Measurements from ENCODE around the gene TDRD3. TPM values are rescaled to one million over a fixed set of nuclear protein-coding genes. Genes with fewer than 3 reads are reported as not detected.

Gene TDRD3
- polyA plus RNA-seq, 1 of the 3 experiments (the other 2 are of a cell fraction): 3.8 TPM

- no peaks in the 10 kb centered on the region; a peak in 1 of 4 replicates for H3K4me1 ChIP-seq (ENCODE audit: control insufficient read depth in 1 of 2, insufficient read depth in 2 of 2, low read depth in 1 of 2, low read length in 1 of 2)
- TF ChIP-seq RCOR1 (IDR thresholded peaks at IDR 0.05; ENCODE audit: low read length): no peak
- TF ChIP-seq REST (IDR thresholded peaks at IDR 0.05; ENCODE audit: low read depth, low read length): no peak
- no peak for TF ChIP-seq SIN3A (IDR thresholded peaks at IDR 0.05; ENCODE audit: borderline replicate concordance, low read depth, low read length)
- no peak for TF ChIP-seq SMC3 (IDR thresholded peaks at IDR 0.05; ENCODE audit: low read depth, low read length)
- no peak for TF ChIP-seq FOXM1 (IDR thresholded peaks at IDR 0.05; ENCODE audit: low read depth)
- TF ChIP-seq USF2 (IDR thresholded peaks at IDR 0.05; ENCODE audit: borderline replicate concordance, low read depth, low read length): no peak
- TF ChIP-seq NRF1 (IDR thresholded peaks at IDR 0.05; ENCODE audit: low read depth, low read length): no peak
- TF ChIP-seq CHD2 (IDR thresholded peaks at IDR 0.05; ENCODE audit: low read length, partially characterized antibody): no peak
- TF ChIP-seq TAF1 (IDR thresholded peaks at IDR 0.05; ENCODE audit: borderline replicate concordance, low read depth, low read length): no peak
- TF ChIP-seq MEF2A (IDR thresholded peaks at IDR 0.05; ENCODE audit: borderline replicate concordance, low read depth): no peak
- no peak for TF ChIP-seq GATA2 (CRISPR knock-in tag; IDR thresholded peaks at IDR 0.05)
- TF ChIP-seq JUND (IDR thresholded peaks at IDR 0.05): no peak
- TF ChIP-seq RAD21 (IDR thresholded peaks at IDR 0.05; ENCODE audit: low read length): no peak
- no peak for TF ChIP-seq TEAD4 (IDR thresholded peaks at IDR 0.05; ENCODE audit: borderline replicate concordance, insufficient read depth)
- no peak for TF ChIP-seq EZH2phosphoT487 (IDR thresholded peaks at IDR 0.05; ENCODE audit: borderline replicate concordance, low read depth)
- no peak for TF ChIP-seq RXRA (IDR thresholded peaks at IDR 0.05; ENCODE audit: borderline replicate concordance, low read depth)
- no peak for TF ChIP-seq YY1 (IDR thresholded peaks at IDR 0.05; ENCODE audit: low read depth)
- TF ChIP-seq CTCF (IDR thresholded peaks at IDR 0.05): no peak
- TF ChIP-seq GABPA (IDR thresholded peaks at IDR 0.05; ENCODE audit: low read depth): no peak
- no peak for TF ChIP-seq POLR2AphosphoS5 (IDR thresholded peaks at IDR 0.05; ENCODE audit: low read depth, low read length)
- no peak overlapping the region for H3K4me2 ChIP-seq
- H3K9ac ChIP-seq: no peak overlapping the region
- no peak overlapping the region for H3K27ac ChIP-seq (ENCODE audit: low read depth in 2 of 2, low read length in 1 of 2)
- no peaks in the 10 kb centered on the region for H4K20me1 ChIP-seq (ENCODE audit: insufficient read depth)
- H3K9me3 ChIP-seq: no peaks in the 10 kb centered on the region
- H2AFZ ChIP-seq (ENCODE audit: low read depth): no peak overlapping the region
- H3K36me3 ChIP-seq (replicated peaks in 1 of 2; ENCODE audit: control insufficient read depth in 1 of 2, insufficient read depth in 2 of 2, low read length in 1 of 2): no peaks in the 10 kb centered on the region
- H3K27me3 ChIP-seq (ENCODE audit: insufficient read depth): no peaks in the 10 kb centered on the region
- no peaks in the 10 kb centered on the region for H3K79me2 ChIP-seq (ENCODE audit: insufficient read depth)
- DNase-seq: no peak
- ChIA-PET POLR2A (no interaction called here), CTCF (interaction anchor here (1.6 kb wide), 1 partner anchor 12 kb away, joined by 7 read pairs; no protein-coding TSS in a partner anchor)
- H3K4me3 ChIP-seq (ENCODE audit: low read depth in 2 of 2, low read length in 1 of 2): no peak overlapping the region
- H3F3A ChIP-seq (replicated peaks; ENCODE audit: insufficient read depth): peaks cover 3% of the 10 kb centered on the region
- H3K9me2 ChIP-seq: no peaks in the 10 kb centered on the region
Measured at GRCh38 chr13:60356970-60357369, 40.0 kb upstream of the TDRD3 start.
